GM19193 (cell line): ENCODE measurements around the gene ST6GAL1.

Experiments used
- POLR2A ChIP-seq: IDR thresholded peaks from 4 replicates; pipeline ENCODE4 v1.6.1; 2011; ENCODE audit not compliant: insufficient read depth, insufficient read length; ENCODE audit errors: extremely low read depth

Gene ST6GAL1

DNA sequence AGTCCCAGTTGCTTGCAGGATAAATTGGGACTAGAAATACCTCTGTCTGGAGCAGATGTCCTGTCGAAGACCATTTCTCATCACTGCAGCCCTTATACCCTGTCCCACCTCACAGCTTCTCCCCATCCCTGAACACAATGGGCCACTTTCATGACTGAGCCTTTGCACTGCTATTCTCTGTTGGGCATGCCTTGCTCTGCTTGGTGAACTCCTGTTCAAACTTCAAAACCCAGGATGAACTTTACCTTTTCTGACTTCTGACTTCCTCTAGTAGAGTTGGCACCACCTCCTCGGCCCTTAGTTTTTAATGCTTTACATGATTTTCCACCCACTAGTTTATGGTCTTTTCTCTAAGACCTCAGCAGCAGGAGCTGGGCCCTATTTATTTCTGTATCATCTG lies 48.4 kb downstream of the ST6GAL1 start:
- no peak for TF ChIP-seq POLR2A

GRCh38 chr3:186979852-186980251 lies 49.5 kb downstream of the ST6GAL1 start:
- no peak for TF ChIP-seq POLR2A

- TF ChIP-seq POLR2A: no peak
Measured at GRCh38 chr3:186980989-186981388, 50.7 kb downstream of the ST6GAL1 start.

- no peak for TF ChIP-seq POLR2A
Measured at GRCh38 chr3:186983659-186984058, 53.3 kb downstream of the ST6GAL1 start.

- no peak for TF ChIP-seq POLR2A
Measured at GRCh38 chr3:186984064-186984463, 53.7 kb downstream of the ST6GAL1 start.

GRCh38 chr3:186985661-186986364 lies 55.5 kb downstream of the ST6GAL1 start:
- TF ChIP-seq POLR2A: no peak

DNA sequence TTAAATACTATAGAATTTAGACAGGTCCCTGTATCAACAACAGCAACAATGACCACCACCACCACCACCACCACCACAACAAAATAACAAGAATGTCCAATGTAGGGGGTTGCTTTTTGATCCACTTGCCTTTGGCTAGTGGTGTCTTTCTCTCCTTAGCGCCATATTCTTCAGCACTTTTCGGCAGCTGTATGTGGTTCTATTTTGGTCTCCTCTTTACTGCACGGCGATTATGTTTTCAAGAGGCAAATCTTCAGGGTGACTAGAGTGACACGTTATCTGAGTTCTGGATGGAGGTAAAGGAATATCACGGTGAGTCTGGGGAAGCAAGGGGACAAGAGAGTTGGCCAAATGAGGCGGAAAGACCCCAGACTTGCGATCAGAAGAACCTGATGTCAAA lies 56.1 kb downstream of the ST6GAL1 start:
- TF ChIP-seq POLR2A: no peak

GRCh38 chr3:186986816-186987215 lies 56.5 kb downstream of the ST6GAL1 start:
- no peak for TF ChIP-seq POLR2A

- TF ChIP-seq POLR2A: no peak
Measured at GRCh38 chr3:186988806-186989205, 58.5 kb downstream of the ST6GAL1 start.

DNA sequence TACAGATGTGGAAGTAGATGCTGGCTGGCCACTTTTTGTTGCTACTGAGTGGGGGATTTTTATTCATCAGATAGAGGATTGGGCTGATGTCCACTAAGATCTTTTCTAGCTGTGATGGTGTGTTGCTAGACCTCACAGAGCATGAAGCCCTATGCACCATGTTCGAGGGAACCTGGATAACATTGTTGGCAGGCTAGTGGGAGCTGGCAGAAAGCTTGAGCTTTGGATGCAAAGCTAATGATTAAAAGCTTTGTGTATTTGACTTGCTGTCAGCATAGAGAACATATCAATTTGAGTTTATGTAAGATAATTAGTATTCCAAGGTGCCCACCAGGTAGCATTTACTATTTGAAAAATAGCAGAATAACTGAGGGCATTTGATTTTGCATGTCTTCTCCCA lies 59.1 kb downstream of the ST6GAL1 start:
- no peak for TF ChIP-seq POLR2A

DNA sequence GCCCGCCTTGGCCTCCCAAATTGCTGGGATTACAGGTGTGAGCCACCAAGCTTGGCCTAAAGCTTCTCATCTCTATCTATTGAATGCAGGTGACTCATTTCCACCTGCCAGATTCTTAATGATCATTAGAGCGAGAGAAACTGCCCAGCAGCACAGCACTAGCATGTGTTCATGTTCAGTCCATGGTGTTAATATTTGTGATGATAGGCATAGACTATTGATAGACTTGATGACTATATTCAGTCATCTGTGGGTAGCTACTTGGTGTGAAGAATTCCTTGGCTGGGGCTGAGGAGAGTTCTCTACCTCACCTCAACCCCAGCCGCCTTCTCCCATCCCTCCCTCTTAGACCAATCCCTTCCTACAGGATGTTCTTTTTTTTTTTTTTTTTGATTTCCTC lies 60.0 kb downstream of the ST6GAL1 start:
- no peak for TF ChIP-seq POLR2A

DNA sequence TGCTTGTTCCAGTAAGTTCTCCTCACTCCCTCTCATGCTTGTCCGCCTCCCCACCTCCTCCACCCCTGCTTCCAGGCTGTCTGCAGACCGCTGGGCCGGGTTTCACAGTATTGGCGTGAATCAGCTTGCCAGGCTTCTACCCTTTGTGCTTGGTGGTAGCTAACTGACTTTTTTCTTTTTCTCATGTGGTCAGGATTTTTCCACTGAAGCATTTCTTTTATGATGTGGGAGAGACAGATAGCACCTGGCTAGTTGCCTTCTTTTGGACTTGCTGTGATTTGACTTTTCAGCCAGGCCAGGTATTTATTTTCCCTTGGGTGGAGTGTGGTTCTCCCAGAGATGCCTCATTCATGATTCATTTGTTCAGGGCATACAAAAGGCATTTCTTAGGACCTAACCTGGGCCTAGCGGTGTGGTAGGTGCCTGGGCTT lies 60.6 kb downstream of the ST6GAL1 start:
- TF ChIP-seq POLR2A: no peak

GRCh38 chr3:186991470-186991869 lies 61.1 kb downstream of the ST6GAL1 start:
- no peak for TF ChIP-seq POLR2A

- TF ChIP-seq POLR2A: no peak
Measured at GRCh38 chr3:186993210-186993782, 63.0 kb downstream of the ST6GAL1 start.

- no peak for TF ChIP-seq POLR2A
Measured at GRCh38 chr3:186994000-186994955, 64.0 kb downstream of the ST6GAL1 start.
